ENCODE data around the gene CHP1.
"Not testable (repeated sequence)": the region's sequence is repeated elsewhere in the genome, so short reads cannot be mapped to it uniquely, and the experiment has no call there.

The CHP1 gene

DNA sequence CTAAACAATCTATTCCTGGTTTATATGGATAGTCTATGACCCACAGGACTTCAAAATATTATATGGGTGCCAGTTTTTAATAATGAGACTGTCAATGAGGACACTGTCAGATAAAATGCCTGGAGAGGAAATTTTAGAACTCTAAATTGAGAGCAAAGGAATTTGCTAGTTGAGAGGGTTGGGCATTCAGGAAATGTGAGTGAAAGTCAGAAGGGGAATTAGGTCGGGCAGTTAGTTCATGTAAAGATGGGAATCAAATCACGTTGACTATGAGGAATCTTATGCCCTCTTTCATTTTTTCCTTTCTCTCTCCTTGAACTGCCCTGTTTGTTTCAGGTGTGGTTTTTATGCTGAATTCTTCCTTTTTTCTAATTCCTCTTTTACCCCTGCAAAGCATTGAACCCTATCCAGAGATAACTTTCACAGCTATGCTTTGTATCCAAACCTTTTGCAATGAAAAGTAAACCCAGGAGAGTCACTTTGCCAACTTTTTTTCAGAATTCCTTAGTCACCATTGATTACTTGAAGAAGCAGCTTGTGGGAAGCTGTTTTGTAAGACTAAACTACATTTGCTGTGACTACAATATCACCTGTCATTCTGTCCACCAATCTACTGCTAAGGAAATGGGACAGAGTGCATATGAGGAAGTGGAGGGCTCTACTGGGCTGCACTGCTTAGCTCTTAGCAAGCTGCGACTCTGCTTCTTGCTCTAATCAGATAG is 27.8 kb downstream of the CHP1 start:
- DNase-seq = no peak

DNA sequence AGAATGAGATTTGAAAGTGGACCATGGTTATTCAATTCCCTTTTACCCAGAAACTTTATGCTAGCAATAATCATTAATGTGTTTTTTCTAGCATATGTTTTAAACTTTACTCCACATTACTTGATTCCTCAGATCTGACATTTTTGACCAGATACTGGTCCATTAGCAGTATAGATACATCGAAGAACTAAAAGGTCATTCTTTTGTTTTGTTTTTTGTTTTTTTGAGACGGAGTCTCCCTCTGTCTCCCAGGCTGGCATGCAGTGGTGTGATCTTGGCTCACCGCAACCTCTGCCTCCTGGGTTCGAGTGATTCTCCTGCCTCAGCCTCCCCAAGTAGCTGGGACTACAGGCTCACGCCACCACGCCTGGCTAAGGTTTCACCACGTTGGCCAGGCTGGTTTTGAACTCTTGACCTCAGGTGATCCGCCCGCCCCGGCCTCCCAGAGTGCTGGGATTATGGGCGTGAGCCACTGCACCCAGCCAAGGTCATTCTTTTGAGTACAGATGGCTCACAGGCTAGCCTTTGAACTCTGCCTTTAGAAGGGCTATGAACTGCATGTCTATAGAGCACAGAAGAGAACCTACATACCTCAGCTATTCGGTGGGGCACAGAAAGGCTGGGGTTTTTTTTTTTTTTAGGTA is 28.6 kb downstream of the CHP1 start:
- DNase-seq = no peak

DNA sequence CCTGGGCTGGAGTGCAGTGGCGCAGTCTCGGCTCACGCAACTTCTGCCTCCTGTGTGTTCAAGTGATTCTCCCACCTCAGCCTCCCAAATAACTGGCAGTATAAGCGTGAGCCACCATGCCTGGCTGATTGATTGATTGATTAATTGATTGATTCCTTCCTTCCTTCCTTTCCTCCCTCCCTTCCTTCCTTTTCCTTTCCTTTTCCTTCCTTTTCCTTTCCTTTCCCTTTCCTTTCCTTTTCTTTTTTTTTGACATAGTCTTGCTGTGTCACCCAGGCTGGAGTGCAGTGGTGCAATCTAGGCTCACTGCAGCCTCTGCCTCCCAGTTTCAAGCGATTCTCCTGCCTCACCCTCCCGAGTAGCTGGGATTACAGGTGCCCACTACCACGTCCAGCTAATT is 29.9 kb downstream of the CHP1 start:
- DNase-seq = not testable (repeated sequence)

DNA sequence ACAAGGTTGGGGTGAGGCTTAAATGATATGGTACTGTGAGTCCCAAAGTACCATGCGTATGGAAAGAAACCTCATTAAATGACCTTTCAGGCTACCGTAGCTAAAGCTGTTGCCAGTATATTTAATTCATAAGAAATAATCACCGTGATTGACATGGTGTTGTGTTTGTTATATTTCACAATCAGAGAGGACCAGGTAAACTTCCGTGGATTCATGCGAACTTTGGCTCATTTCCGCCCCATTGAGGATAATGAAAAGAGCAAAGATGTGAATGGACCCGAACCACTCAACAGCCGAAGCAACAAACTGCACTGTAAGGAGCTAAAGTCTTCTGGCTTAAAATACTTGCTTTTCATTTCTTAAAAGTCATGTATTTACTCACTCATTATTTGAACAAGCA is 31.5 kb downstream of the CHP1 start:
- DNase-seq = no peak

GRCh38 chr15:41263891-41264351 is 32.9 kb downstream of the CHP1 start:
- DNase-seq = no peak

GRCh38 chr15:41269887-41270286 is 38.8 kb downstream of the CHP1 start:
- no peak for DNase-seq

- DNase-seq = no peak
Observed at GRCh38 chr15:41276831-41277230, 45.8 kb downstream of the CHP1 start.

- DNase-seq = no peak
Observed at GRCh38 chr15:41278319-41278718, 47.3 kb downstream of the CHP1 start.

DNA sequence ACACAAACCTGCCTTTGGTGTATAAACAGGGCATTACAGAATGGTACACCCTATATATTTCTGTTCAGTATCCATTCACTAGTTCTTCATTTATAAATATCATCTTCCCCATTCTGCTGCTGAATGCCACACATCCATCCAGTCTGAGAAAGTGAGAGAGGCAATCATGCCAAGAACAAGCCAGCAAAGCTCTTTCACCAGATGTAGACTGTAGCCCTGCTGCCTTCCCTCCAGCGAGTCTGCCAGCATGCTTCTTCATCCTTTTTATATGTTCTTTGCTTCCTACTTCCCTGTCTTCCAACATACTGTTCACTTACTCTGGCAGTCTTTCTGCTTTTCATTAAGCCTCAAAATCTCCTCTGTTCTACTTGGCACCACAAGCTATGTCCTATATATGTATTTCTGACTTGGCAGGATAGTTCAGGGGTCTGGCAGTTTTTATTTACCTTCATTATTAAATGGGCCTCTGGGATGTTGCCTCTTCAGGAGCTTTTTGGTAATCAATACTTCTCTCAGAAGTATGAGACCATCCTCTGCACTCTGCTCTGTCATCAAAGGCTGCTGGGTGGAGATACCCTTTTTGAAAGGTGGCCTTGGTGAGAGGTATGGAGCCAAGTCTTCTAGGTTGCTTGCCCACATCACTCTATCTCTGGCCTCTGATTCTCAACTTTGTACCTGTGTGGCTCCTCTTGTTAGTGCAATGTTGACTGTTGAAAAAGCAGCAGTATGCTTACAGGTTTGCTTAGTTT is 48.6 kb downstream of the CHP1 start:
- no peak for DNase-seq

DNA sequence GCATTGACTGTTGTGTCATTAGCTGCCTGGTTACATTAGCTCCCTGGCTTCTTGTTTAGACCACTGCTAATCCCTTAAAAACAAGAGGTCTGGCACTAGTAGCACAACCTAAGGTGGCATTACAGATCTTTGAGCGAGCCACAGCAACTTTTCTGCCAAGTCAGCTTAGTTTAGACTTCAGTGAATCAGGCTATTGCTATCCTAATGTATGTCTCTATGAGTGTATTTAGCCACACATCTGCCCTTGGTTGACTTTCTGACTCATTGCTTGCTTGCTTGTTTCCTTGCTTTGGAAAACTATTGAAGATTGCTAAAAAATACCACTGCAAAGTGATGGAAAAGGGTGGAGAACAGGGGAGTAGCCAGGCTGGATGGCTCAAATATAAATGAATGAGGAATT is 50.2 kb downstream of the CHP1 start:
- DNase-seq = no peak

DNA sequence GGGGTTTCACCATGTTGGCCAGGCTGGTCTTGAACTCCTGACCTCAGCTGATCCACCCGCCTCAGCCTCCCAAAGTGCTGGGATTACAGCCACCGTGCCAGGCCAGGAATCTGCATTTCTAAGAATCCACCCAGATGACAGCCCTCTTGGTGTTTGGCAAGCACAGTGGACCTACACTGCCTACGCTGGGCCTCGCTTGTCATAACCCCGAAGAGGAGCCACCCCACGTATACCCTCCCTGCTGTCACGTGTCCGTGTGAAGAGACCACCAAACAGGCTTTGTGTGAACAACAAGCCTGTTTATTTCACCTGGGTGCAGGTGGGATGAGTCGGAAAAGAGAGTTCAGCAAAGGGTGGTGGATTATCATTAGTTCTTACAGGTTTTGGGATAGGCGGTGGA is 51.4 kb downstream of the CHP1 start:
- DNase-seq = not testable (repeated sequence)

- DNase-seq = not testable (repeated sequence)
Observed at GRCh38 chr15:41282980-41283652, 52.0 kb downstream of the CHP1 start.

DNA sequence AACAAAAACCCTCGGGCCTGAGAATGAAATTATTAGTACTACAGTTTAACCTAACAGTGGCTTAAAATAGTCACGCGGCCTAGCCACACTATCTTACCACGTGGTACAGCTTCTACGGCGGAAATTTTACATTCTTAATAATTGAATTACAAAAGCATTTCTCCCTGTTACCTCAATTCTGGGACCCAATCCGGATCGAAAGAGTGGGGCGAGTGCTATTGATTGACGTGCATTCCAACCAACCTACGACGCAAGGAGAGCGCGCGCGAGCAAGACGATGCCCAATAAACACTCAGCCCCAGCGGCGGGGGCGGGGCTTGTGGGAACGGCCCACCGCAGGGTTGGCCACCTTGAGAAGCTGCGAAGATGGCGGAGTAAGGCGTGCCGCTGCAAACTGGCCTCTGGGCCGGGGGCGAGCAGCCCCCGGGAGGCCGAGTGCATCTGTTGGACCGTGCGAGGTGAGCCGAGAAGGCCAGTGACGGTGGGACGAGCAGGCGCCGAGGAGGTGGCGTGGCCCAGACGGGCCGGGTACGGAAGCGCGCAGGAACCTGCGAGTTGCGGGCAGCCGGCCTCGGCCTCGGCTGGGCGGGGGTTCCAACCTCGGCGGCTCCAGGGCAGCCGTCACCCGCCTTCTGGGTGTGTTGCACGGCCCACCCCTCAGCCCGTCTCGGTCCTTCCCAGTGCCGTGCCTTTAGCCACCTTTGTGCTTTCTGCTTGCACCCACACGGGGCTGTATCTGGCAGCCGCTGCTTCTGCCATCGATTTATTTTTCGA is 52.8 kb downstream of the CHP1 start:
- peak; percentile 98 for DNase-seq

DNA sequence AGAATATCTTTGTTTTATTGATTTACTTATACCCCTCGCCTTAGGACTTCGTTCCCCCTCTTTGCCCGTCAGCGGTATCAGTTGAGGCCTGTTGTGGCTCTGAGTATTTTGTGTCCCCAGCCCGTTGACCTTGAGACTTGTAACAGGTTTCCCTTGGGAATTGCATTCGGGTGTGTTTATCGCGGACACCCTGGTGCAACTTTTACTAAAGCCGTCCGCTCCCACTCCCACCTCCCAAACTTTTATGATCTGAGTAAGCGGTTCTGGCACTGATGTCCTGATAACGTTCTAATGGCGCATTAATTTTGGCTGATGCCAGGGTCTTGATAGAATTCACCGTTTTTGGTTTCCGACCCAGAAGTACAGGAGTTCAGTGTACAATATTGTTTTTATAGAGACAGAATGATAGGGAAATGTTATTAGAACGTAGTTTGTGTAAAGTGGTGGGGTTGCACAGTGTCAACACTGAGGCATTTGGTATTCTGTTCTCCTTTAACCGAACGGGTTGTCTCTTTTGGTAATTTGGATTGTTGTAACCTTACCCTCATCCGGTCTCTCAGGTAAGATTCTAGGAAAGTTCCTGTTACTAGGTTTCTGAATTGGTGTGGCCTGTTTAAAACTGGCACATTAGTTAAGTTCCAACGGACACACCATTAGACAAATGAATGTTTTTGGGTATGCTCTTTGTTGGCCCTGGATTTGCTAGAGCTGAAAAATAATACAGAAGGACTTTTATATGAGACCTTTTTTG is 53.5 kb downstream of the CHP1 start:
- DNase-seq = no peak

- no peak for DNase-seq
Observed at GRCh38 chr15:41285285-41285684, 54.2 kb downstream of the CHP1 start.

GRCh38 chr15:41286665-41287333 is 55.7 kb downstream of the CHP1 start:
- DNase-seq = no peak

DNA sequence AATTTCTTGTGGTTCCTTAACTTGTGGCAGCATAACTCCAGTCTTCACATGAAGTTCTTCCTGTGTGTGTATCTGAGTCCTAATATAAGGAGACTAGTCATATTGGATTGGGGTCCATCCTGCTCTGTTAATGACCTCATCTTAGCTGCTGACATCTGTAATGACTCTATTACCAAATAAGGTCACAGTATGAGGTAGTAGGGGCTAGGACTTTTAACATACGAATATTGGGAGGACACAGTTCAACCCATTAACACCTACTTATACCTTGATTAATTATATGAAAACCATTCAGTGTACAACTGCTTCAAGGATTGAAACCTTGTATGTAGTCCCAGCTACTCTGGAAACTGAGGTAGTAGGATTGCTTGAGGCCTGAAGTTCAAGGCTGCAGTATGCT is 57.4 kb downstream of the CHP1 start:
- no peak for DNase-seq

GRCh38 chr15:41289953-41290352 is 58.9 kb downstream of the CHP1 start:
- DNase-seq = no peak

DNA sequence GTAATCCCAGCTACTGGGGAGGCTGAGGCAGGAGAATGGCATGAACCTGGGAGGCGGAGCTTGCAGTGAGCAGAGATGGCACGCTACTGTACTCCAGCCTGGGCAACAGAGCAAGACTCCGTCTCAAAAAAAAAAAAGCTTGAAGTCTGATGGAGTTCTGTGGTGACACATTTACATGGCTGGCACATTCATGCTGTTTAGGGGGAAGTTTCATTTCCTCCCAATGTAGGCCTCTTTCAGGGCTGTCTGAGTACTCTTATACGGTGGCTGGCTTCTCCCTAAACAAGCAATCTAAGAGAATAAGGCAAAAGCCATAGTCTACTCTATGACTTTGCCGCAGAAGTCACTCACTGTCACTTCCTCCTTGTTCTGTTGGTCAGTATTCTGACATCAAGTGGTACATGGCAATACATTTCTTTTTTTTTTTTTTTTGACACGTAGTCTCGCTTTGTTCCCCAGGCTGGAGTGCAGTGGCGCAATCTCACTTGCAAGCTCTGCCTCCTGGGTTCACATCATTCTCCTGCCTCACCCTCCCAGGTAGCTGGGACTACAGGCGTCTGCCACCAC is 60.1 kb downstream of the CHP1 start:
- DNase-seq = no peak

DNA sequence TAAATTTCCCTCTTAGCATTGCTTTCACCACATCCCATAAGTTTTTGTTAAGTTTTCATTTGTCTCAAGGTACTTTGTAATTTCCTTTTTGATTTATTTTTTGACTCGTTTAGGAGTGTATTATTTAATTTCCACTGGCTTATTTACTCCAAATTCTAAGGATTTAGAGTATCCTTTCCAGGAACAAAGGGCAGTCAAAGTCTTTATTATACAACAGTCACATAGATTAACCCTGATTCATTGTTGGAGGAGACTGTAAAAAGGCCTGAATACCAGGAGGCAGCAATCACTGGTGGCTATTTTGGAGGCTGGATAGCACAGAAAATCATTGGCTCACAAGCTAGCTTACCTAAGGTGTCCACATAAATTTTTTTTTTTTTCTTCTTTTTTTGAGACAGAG is 61.5 kb downstream of the CHP1 start:
- DNase-seq = no peak

GRCh38 chr15:41301139-41301538 is 70.1 kb downstream of the CHP1 start:
- DNase-seq = not testable (repeated sequence)

All from NCI-H774 (cell line).